Mucosa of stomach (tissue), 1 donor: ENCODE results near the gene UVSSA.
"Not testable (repeated sequence)": the region's sequence is repeated elsewhere in the genome, so short reads cannot be mapped to it uniquely, and the experiment has no call there.

ENCODE experiments used
- H3K27me3 ChIP-seq: one replicate; pipeline ENCODE4 v1.7.0; 2013; ENCODE audit warnings: mild to moderate bottlenecking, low read length; ENCODE audit not compliant: control insufficient read depth, insufficient read depth
- H3K36me3 ChIP-seq: one replicate; pipeline ENCODE4 v1.7.0; 2013; ENCODE audit warnings: low read length; ENCODE audit not compliant: control insufficient read depth, insufficient read depth
- H3K4me1 ChIP-seq: one replicate; pipeline ENCODE4 v1.7.0; 2013; ENCODE audit warnings: mild to moderate bottlenecking, low read length; ENCODE audit not compliant: control insufficient read depth, insufficient read depth
- H3K4me3 ChIP-seq: one replicate; pipeline ENCODE4 v1.7.0; 2013; ENCODE audit warnings: low read length
- H3K9ac ChIP-seq: one replicate; pipeline ENCODE4 v1.7.0; 2013; ENCODE audit warnings: mild to moderate bottlenecking, low read length, moderate library complexity
- H3K9me3 ChIP-seq: one replicate; pipeline ENCODE4 v1.7.0; 2013; ENCODE audit warnings: mild to moderate bottlenecking, low read length, moderate library complexity; ENCODE audit not compliant: control insufficient read depth
- donor health status: Pancreatic carcinoma.

The UVSSA gene

GRCh38 chr4:1329408-1330371 lies 17.3 kb upstream of the UVSSA start:
- Histone ChIP-seq H3K36me3 (peaks cover 6% of the 10 kb centered on the region), H3K9me3 (no peaks in the 10 kb centered on the region), H3K4me3 (no peak overlapping the region)

DNA sequence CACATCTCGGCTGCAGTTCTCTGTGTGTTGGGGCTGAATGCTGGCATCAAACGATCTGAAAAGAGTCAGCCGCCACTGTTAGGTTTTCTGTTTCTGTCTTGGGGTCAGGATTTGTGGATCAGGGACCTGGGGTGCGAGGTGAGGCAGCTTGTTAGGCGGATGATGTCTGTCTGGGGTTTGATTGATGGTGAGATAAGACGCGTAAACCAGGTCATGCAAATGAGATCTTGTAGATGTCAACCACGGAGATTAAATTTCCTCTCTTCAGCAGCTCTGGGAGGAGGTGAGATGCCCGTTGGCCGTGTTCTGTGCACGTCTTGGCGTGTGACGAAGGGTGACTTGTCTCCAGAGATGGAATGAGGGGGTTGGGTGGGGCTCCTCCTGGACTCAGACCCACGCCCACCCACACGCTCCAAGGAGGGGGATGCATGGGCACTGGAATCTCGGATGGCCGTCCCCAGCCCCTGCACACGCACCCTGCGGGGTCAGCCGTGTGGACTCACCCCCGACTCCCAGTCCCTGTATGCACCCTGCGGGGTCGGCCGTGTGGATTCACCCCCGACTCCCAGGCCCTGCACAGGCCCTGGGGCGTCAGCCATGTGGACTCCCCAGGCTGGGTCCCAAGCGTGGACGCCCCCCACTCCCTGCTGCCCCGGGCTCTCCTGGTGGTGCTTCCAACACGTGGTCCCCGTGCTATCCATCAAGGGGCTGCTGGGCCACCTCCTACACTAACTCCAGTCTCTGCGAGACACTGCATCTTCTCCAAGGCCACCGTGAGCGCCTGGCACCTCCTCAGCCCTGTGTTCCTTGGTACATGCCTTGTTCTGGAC lies 16.0 kb upstream of the UVSSA start:
- Histone ChIP-seq H3K36me3 (no peaks in the 10 kb centered on the region), H3K9ac (no peak overlapping the region), H3K4me3 (no peak overlapping the region), H3K4me1 (no peaks in the 10 kb centered on the region), H3K9me3 (no peaks in the 10 kb centered on the region), H3K27me3 (no peaks in the 10 kb centered on the region)

More at GRCh38 chr4:1329408-1330371, 17.3 kb upstream of the UVSSA start:
- Histone ChIP-seq H3K4me1 (no peaks in the 10 kb centered on the region), H3K27me3 (no peaks in the 10 kb centered on the region), H3K9ac (no peak overlapping the region)

GRCh38 chr4:1331591-1332353 lies 15.2 kb upstream of the UVSSA start:
- Histone ChIP-seq H3K9ac (no peak overlapping the region), H3K36me3 (no peaks in the 10 kb centered on the region), H3K4me1 (no peaks in the 10 kb centered on the region), H3K4me3 (no peak overlapping the region), H3K27me3 (no peaks in the 10 kb centered on the region), H3K9me3 (no peaks in the 10 kb centered on the region)

GRCh38 chr4:1332686-1333085 lies 14.3 kb upstream of the UVSSA start:
- Histone ChIP-seq H3K27me3 (no peaks in the 10 kb centered on the region), H3K36me3 (peaks cover 5% of the 10 kb centered on the region), H3K9me3 (no peaks in the 10 kb centered on the region), H3K4me3 (no peak overlapping the region), H3K4me1 (peaks cover under 1% of the 10 kb centered on the region), H3K9ac (no peak overlapping the region)

DNA sequence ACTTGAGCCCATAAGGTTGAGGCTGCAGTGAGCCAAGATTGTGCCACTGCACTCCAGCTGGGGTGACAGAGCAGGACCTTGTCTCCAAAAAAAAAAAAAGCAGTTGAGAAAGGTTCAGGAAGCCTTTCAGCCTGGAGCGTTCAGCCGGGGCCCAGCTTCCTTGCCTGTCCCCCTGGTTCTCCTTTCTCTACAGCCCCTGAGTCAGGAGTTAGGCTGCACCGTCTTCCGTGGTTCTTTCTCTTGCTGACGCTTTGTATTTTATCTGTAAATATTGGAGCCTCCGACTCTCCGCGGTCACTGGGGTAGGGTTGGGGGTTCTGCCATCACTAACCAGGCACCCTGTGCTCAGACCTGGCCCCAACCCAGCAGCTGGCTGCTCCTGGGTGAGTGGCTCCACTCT lies 13.8 kb upstream of the UVSSA start:
- Histone ChIP-seq H3K9me3 (no peaks in the 10 kb centered on the region), H3K27me3 (no peaks in the 10 kb centered on the region)

DNA sequence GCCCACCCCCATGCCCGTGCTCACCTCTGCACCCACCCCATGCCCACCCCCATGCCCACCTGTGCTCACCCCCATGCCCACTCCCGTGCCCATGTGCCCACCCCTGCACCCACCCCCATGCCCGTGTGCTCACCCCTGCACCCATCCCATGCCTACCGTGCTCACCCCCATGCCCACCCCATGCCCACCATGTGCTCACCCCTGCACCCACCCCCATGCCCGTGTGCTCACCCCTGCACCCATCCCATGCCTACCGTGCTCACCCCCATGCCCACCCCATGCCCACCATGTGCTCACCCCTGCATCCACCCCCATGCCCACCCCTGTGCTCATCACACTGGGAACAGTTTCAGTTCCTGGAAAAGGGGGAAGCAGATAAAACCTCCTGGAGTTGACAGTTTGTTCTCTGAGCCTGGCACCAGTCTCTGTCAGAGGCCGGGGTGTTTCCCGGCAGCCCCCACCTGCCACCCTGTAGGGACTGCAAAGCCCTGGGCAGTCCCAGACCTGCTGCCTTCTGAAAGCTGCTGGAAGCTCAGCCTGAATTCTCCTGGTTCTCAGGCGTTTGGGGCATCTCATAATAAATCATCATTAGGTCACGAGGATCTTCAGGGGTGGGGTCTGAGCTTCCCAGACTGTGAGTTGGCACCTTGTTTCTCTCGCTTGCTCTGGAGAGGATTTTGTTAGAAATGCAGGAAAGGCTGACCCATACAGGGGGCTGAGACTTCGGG lies 13.0 kb upstream of the UVSSA start:
- H3K27me3 ChIP-seq, H3K36me3 ChIP-seq, H3K4me1 ChIP-seq, H3K9ac ChIP-seq, H3K9me3 ChIP-seq, H3K4me3 ChIP-seq: not testable (repeated sequence)

More for the DNA sequence above, 13.8 kb upstream of the UVSSA start:
- no peak overlapping the region for H3K9ac ChIP-seq
- H3K4me1 ChIP-seq: peaks cover 6% of the 10 kb centered on the region
- H3K36me3 ChIP-seq: peaks cover 9% of the 10 kb centered on the region
- no peak overlapping the region for H3K4me3 ChIP-seq

DNA sequence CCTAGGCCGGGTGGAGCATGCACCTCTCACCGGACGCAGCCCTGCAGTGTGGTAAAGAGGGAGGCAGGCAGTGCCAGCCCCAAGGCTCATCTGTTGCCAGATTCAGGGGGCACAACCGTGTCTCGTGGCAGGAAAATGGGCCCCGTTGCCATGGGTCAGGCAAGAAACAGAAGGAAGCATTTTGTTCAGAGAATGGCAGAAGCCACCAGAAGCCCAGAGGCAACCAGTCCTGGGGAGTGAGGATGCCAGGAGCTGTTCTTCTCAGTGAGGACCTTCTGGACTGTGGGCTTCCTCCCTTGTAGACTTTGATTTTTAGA lies 12.5 kb upstream of the UVSSA start:
- H3K4me3 ChIP-seq: no peak overlapping the region
- no peak overlapping the region for H3K9ac ChIP-seq
- H3K27me3 ChIP-seq: no peaks in the 10 kb centered on the region
- no peaks in the 10 kb centered on the region for H3K9me3 ChIP-seq
- H3K36me3 ChIP-seq: peaks cover 9% of the 10 kb centered on the region
- peaks cover 7% of the 10 kb centered on the region for H3K4me1 ChIP-seq

- H3K4me1 ChIP-seq, H3K9ac ChIP-seq, H3K9me3 ChIP-seq, H3K36me3 ChIP-seq, H3K27me3 ChIP-seq, H3K4me3 ChIP-seq: not testable (repeated sequence)
These were observed 11.7 kb upstream of the UVSSA start for GRCh38 chr4:1335193-1335883.

- no peaks in the 10 kb centered on the region for H3K27me3 ChIP-seq
- H3K4me1 ChIP-seq: peaks cover 7% of the 10 kb centered on the region
- H3K36me3 ChIP-seq: peaks cover 15% of the 10 kb centered on the region
- no peak overlapping the region for H3K4me3 ChIP-seq
- H3K9ac ChIP-seq: no peak overlapping the region
- H3K9me3 ChIP-seq: no peaks in the 10 kb centered on the region
These were observed 10.9 kb upstream of the UVSSA start for GRCh38 chr4:1336088-1336491.

- Histone ChIP-seq H3K4me3 (no peak overlapping the region), H3K36me3 (peaks cover 15% of the 10 kb centered on the region), H3K9me3 (no peaks in the 10 kb centered on the region), H3K27me3 (no peaks in the 10 kb centered on the region), H3K9ac (no peak overlapping the region), H3K4me1 (peaks cover 7% of the 10 kb centered on the region)
These were observed 9.6 kb upstream of the UVSSA start for GRCh38 chr4:1337376-1337831.
